Natural killer cell (primary cell): ENCODE data around the gene ACBD4. TPM values are rescaled to one million over a fixed set of nuclear protein-coding genes. Genes with fewer than 3 reads are reported as not detected.

Experiments used
- ATAC-seq, 3 donors: fragments of 150-1000 bp in 2 of 3; fragments of 200-7000 bp in 1 of 3; cut with Tn5 transposase; 1 replicate in 1 of 3; 2 replicates in 2 of 3; pipeline ENCODE4 v1.10.0; 2021; ENCODE audit warnings: mild to moderate bottlenecking in 2 of 3, moderate library complexity in 2 of 3
- DNase-seq, 2 donors: peaks; one replicate each; pipeline versions ENCODE4 v3.0.0 to v3.0.0-alpha.2; 2013 to 2021; ENCODE audit warnings: mixed read lengths in 1 of 2
- H3K27ac ChIP-seq: one replicate; pipeline ENCODE4 v1.5.1; 2013; ENCODE audit warnings: mild to moderate bottlenecking, low read length
- H3K27me3 ChIP-seq: one replicate; pipeline ENCODE4 v1.6.1; 2013; ENCODE audit warnings: low read length; ENCODE audit not compliant: control insufficient read depth, insufficient read depth
- H3K36me3 ChIP-seq: one replicate; pipeline ENCODE4 v1.6.1; 2013; ENCODE audit warnings: low read length; ENCODE audit not compliant: control insufficient read depth, insufficient read depth
- H3K4me1 ChIP-seq: one replicate; pipeline ENCODE4 v1.6.1; 2013; ENCODE audit warnings: low read length; ENCODE audit not compliant: control insufficient read depth, insufficient read depth
- H3K4me3 ChIP-seq: one replicate; pipeline ENCODE4 v1.5.1; 2013; ENCODE audit warnings: low read length
- H3K9me3 ChIP-seq: one replicate; pipeline ENCODE4 v1.6.1; 2013; ENCODE audit warnings: low read length; ENCODE audit not compliant: control insufficient read depth, insufficient read depth
- H3K27ac Mint-ChIP-seq, 2 donors: one replicate each; pipeline ENCODE4 v1.8.0; 2022; ENCODE audit warnings: mild to moderate bottlenecking in 2 of 2, mixed read lengths in 2 of 2, moderate library complexity in 1 of 2
- H3K27me3 Mint-ChIP-seq, 2 donors: one replicate each; pipeline ENCODE4 v1.8.0; 2022; ENCODE audit warnings: low read depth in 2 of 2, mixed read lengths in 2 of 2
- H3K36me3 Mint-ChIP-seq: one replicate; pipeline ENCODE4 v1.8.0; 2022; ENCODE audit warnings: mixed read lengths
- H3K4me1 Mint-ChIP-seq, 2 donors: one replicate each; pipeline ENCODE4 v1.8.0; 2022; ENCODE audit warnings: mixed read lengths in 2 of 2
- H3K4me3 Mint-ChIP-seq: one replicate; pipeline ENCODE4 v1.8.0; 2022; ENCODE audit warnings: mild to moderate bottlenecking, moderate library complexity, mixed read lengths
- H3K9me3 Mint-ChIP-seq, 2 donors: one replicate each; pipeline ENCODE4 v1.8.0; 2022; ENCODE audit warnings: mixed read lengths in 2 of 2
- whole genome bisulfite sequencing: methylation state at CpG from one replicate; pipeline ENCODE4 v1.1.7; 2013; ENCODE audit warnings: missing lambda C conversion rate; ENCODE audit not compliant: insufficient coverage; 5-methylcytosine and 5-hydroxymethylcytosine counted together
- intact Hi-C: fragments of 100-400 bp; cut with micrococcal nuclease; formaldehyde crosslinking; loops from one replicate; pipeline ENCODE4 v1.14.2; 2022
- total RNA-seq, 4 donors: library from RNA; stranded (reverse); fragments of 120-200 nt in 1 of 4; gene quantifications; one replicate each; pipeline versions ENCODE4 v1.2.3 to v1.2.4, GENCODE V29; 2013 to 2022
- TF ChIP-seq, protein P1 (sequence below): fragments of 200-600 bp; IDR thresholded peaks from one replicate; pipeline ENCODE4 v1.8.0; 2022; ENCODE audit warnings: antibody characterized with exemption

ACBD4 gene
- total RNA-seq, 3 donors from 2014 or later (not counting 1 experiment from before 2014, with no cell fraction given), result 12.0 to 15.9 (median 14.2) TPM

DNA sequence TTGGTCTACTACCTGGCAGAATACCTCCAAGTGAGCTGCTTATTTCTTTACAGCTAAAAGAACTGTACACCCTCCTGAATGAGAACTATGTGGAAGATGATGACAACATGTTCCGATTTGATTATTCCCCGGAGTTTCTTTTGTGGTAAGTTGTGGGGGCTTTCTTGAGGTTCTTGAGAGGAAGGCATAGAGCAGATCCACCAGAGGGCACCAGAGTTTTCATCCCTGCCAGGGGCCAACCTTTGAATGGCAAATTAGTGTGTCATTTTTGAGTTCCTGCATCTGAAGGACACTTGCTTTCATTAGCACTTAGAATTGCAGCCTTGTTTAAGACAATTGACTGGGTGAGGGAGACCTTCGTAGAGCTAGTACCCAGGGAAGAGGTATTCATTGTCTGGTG lies 39.3 kb upstream of the ACBD4 start:
- DNase-seq, result peak in 1 of 2 donors; percentile 25
- Histone ChIP-seq H3K36me3 (peaks cover 76% of the 10 kb centered on the region), H3K27me3 (no peaks in the 10 kb centered on the region), H3K4me3 (no peak overlapping the region), H3K4me1 (no peaks in the 10 kb centered on the region), H3K27ac (no peak overlapping the region), H3K9me3 (no peaks in the 10 kb centered on the region)
- TF ChIP-seq, protein P1, sequence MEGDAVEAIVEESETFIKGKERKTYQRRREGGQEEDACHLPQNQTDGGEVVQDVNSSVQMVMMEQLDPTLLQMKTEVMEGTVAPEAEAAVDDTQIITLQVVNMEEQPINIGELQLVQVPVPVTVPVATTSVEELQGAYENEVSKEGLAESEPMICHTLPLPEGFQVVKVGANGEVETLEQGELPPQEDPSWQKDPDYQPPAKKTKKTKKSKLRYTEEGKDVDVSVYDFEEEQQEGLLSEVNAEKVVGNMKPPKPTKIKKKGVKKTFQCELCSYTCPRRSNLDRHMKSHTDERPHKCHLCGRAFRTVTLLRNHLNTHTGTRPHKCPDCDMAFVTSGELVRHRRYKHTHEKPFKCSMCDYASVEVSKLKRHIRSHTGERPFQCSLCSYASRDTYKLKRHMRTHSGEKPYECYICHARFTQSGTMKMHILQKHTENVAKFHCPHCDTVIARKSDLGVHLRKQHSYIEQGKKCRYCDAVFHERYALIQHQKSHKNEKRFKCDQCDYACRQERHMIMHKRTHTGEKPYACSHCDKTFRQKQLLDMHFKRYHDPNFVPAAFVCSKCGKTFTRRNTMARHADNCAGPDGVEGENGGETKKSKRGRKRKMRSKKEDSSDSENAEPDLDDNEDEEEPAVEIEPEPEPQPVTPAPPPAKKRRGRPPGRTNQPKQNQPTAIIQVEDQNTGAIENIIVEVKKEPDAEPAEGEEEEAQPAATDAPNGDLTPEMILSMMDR, result no peak
- Mint-ChIP-seq H3K36me3 (peaks cover 7% of the 10 kb centered on the region), H3K27ac (no peak overlapping the region), H3K4me1 (peaks cover 0 to 6% of the 10 kb centered on the region in 2 donors), H3K27me3 (no peaks in the 10 kb centered on the region), H3K4me3 (no peak overlapping the region), H3K9me3 (no peaks in the 10 kb centered on the region)
- intact Hi-C loops, result loop anchor here (5.0 kb wide), 1 partner anchor 184 kb away; no protein-coding TSS in a partner anchor
- 82% methylated on average over 3 of the region's 3 CpGs for WGBS
- ATAC-seq, result no peak

DNA sequence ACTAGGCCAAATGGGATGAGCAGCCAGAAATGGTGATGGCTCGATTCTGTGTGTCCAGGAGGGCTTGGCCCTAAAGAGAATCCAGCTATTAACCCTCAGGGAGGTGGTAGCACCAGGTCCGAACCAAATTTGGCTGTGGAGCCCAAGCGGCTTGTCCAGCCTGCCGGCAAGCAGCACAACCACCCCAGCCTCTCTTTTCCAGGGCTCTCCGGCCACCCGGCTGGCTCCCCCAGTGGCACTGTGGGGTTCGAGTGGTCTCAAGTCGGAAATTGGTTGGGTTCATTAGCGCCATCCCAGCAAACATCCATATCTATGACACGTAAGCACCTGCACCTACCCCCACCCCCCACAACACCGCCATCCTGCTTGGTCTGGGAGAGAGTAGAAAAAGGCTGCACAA lies 38.6 kb upstream of the ACBD4 start:
- Histone ChIP-seq H3K27me3 (no peaks in the 10 kb centered on the region), H3K4me3 (no peak overlapping the region), H3K27ac (no peak overlapping the region), H3K4me1 (no peaks in the 10 kb centered on the region), H3K36me3 (peaks cover 78% of the 10 kb centered on the region), H3K9me3 (no peaks in the 10 kb centered on the region)
- over 99% methylated on average over 9 of the region's 11 CpGs for WGBS
- intact Hi-C loops, result loop anchor here (5.0 kb wide), 1 partner anchor 185 kb away; no protein-coding TSS in a partner anchor
- peaks cover 0 to 6% of the 10 kb centered on the region in 2 donors for H3K4me1 Mint-ChIP-seq
- DNase-seq (no peak), ATAC-seq (no peak)
- peaks cover 7% of the 10 kb centered on the region for H3K36me3 Mint-ChIP-seq
- H3K9me3 Mint-ChIP-seq, result no peaks in the 10 kb centered on the region
- TF ChIP-seq, protein P1, result no peak
- H3K27ac Mint-ChIP-seq, result no peak overlapping the region
- H3K4me3 Mint-ChIP-seq, result no peak overlapping the region
- no peaks in the 10 kb centered on the region for H3K27me3 Mint-ChIP-seq

- Mint-ChIP-seq H3K27ac (peak overlapping the region; percentile 31 to 64), H3K27me3 (no peaks in the 10 kb centered on the region), H3K9me3 (no peaks in the 10 kb centered on the region), H3K4me3 (no peak overlapping the region), H3K4me1 (peaks cover 0 to 6% of the 10 kb centered on the region in 2 donors), H3K36me3 (peaks cover 7% of the 10 kb centered on the region)
- intact Hi-C loops, result loop anchor here (5.0 kb wide), 1 partner anchor 186 kb away; no protein-coding TSS in a partner anchor
- Histone ChIP-seq H3K36me3 (peaks cover 80% of the 10 kb centered on the region), H3K27me3 (no peaks in the 10 kb centered on the region), H3K4me1 (no peaks in the 10 kb centered on the region), H3K27ac (no peak overlapping the region), H3K9me3 (no peaks in the 10 kb centered on the region), H3K4me3 (no peak overlapping the region)
- TF ChIP-seq, protein P1, result no peak
- ATAC-seq (no peak), DNase-seq (no peak)
- 89% methylated on average over 11 of the region's 13 CpGs for WGBS
Measured at GRCh38 chr17:45098081-45098868, 37.2 kb upstream of the ACBD4 start.
